Upper lobe of left lung (tissue), 6 donors: ENCODE results near the gene ZNF503. TPM values are rescaled to one million over a fixed set of nuclear protein-coding genes. Genes with fewer than 3 reads are reported as not detected.

Experiments
- ATAC-seq, 2 donors: fragments of 200-7000 bp; cut with Tn5 transposase; one replicate each; pipeline ENCODE4 v1.9.1; 2022; ENCODE audit warnings: mild to moderate bottlenecking in 2 of 2, moderate library complexity in 2 of 2; ENCODE audit not compliant: low FRiP score in 2 of 2
- DNase-seq, 2 donors: peaks; one replicate each; pipeline ENCODE4 v3.0.0-alpha.2; 2019 to 2020
- H3K27ac ChIP-seq, 4 donors: fragments of 200-600 bp; sonication (generic); one replicate each; pipeline ENCODE4 v1.5.1; 2016 to 2019
- H3K27me3 ChIP-seq, 4 donors: fragments of 200-600 bp; sonication (generic); one replicate each; pipeline ENCODE4 v1.5.1; 2017 to 2019
- H3K36me3 ChIP-seq, 4 donors: fragments of 200-600 bp; sonication (generic); one replicate each; pipeline ENCODE4 v1.5.1; 2016 to 2019
- H3K4me1 ChIP-seq, 4 donors: fragments of 200-600 bp; sonication (generic); one replicate each; pipeline ENCODE4 v1.5.1; 2018 to 2019
- H3K4me3 ChIP-seq, 4 donors: fragments of 200-600 bp; sonication (generic); one replicate each; pipeline ENCODE4 v1.5.1; 2017 to 2019; ENCODE audit warnings: mild to moderate bottlenecking in 2 of 4, moderate library complexity in 1 of 4
- H3K9me3 ChIP-seq, 4 donors: fragments of 200-600 bp; sonication (generic); one replicate each; pipeline ENCODE4 v1.5.1; 2018 to 2019
- EP300 ChIP-seq, 4 donors: sonication (generic); formaldehyde crosslinking; IDR thresholded peaks; one replicate each; pipeline ENCODE4 v1.5.1; 2017; ENCODE audit warnings: antibody characterized with exemption in 4 of 4, control low read depth in 2 of 4
- POLR2A ChIP-seq, 4 donors: fragments of 450-650 bp; IDR thresholded peaks; one replicate each; pipeline ENCODE4 v1.5.1; 2016 to 2017; ENCODE audit warnings: antibody characterized with exemption in 4 of 4, mild to moderate bottlenecking in 2 of 4
- POLR2AphosphoS5 ChIP-seq, 2 donors: sonication (generic); formaldehyde crosslinking; IDR thresholded peaks; one replicate each; pipeline ENCODE4 v1.5.1; 2017; ENCODE audit warnings: antibody characterized with exemption in 2 of 2
- WGBS, 2 donors: methylation state at CpG; one replicate each; pipeline ENCODE4 v1.1.5; 2017 to 2018; 5-methylcytosine and 5-hydroxymethylcytosine counted together
- total RNA-seq, 6 donors: library from RNA; depleted of rRNA in 4 of 6; stranded (reverse); fragments of >200 nt in 4 of 6; gene quantifications; one replicate each; pipeline versions ENCODE4 v1.1.0 to v1.2.1, GENCODE V29; 2016 to 2021
- TF ChIP-seq, protein P1 (sequence below), 6 experiments: fragments of 450-650 bp in 4 of 6; fragments of 200-600 bp in 2 of 6; sonication (generic) in 2 of 6; IDR thresholded peaks; one replicate each; pipeline ENCODE4 v1.5.1; 2016 to 2019; ENCODE audit warnings: antibody characterized with exemption in 6 of 6
- donor health status: DM: no; HTN: no; CAD: no; lungs with moderate emphysema.
- donor health status: DM: no; HTN: yes; CAD: no; lungs with severe emphysema.

The ZNF503 gene
- total RNA-seq, 6 donors from 2014 or later = 15.0 to 44.6 (median 23.5) TPM

DNA sequence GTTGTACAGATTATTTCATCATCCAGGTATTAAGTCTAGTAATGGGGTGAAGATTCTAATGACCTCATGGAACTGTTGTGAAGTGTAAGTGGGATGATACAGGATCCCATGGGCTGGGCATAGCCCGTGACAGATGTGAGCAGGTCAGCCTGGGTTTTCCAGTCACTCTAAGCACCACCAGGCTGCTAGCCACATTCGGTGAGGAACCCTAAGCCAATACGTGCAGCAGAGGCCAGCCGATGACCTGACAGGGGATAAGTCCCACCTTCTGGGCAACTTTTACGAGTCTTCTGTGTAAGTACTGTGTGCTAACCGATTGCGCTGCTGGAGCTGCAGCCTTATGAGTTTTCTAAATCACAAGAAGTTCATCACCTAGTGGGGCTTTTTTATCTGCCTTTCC, 7.3 kb downstream of the ZNF503 start:
- no peak for DNase-seq
- peaks cover 5 to 31% (median 16%) of the 10 kb centered on the region in 4 donors for H3K4me1 ChIP-seq
- H3K27ac ChIP-seq = no peak overlapping the region
- peaks cover 0 to 9% (median 5%) of the 10 kb centered on the region in 4 donors for H3K36me3 ChIP-seq
- WGBS, 2 donors = 91 to 97% methylated on average over 4 to 7 of the region's 7 CpGs
- peaks cover 0 to 6% (median 3%) of the 10 kb centered on the region in 4 donors for H3K27me3 ChIP-seq
- no peak overlapping the region for H3K4me3 ChIP-seq
- ATAC-seq = no peak
- H3K9me3 ChIP-seq = no peaks in the 10 kb centered on the region
- TF ChIP-seq, protein P1, sequence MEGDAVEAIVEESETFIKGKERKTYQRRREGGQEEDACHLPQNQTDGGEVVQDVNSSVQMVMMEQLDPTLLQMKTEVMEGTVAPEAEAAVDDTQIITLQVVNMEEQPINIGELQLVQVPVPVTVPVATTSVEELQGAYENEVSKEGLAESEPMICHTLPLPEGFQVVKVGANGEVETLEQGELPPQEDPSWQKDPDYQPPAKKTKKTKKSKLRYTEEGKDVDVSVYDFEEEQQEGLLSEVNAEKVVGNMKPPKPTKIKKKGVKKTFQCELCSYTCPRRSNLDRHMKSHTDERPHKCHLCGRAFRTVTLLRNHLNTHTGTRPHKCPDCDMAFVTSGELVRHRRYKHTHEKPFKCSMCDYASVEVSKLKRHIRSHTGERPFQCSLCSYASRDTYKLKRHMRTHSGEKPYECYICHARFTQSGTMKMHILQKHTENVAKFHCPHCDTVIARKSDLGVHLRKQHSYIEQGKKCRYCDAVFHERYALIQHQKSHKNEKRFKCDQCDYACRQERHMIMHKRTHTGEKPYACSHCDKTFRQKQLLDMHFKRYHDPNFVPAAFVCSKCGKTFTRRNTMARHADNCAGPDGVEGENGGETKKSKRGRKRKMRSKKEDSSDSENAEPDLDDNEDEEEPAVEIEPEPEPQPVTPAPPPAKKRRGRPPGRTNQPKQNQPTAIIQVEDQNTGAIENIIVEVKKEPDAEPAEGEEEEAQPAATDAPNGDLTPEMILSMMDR (IDR thresholded peaks at IDR 0.05) = no peak
- TF ChIP-seq EP300 (IDR thresholded peaks at IDR 0.05) = no peak
- TF ChIP-seq POLR2AphosphoS5 (IDR thresholded peaks at IDR 0.05) = no peak
- no peak for TF ChIP-seq POLR2A (IDR thresholded peaks at IDR 0.05)

DNA sequence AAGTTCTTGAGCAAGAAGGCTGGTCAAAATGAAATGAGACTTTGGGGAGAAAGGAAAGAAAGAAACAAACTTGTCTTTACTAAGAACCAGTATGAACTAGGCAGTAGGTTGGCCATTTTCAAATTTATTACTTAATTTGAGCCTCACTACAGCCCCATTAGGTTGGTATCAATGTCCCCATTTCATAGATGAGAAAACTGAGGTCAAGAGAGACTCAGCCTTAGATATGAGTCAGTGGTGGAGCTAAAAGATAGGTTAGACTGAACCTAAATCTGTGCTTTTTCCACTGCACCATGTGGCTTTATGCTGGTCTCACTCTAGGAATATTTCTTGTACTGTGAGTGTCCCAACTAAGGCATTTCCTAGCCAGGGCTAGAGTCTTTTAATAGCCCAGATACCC, 8.8 kb downstream of the ZNF503 start:
- H3K27me3 ChIP-seq = peaks cover 0 to 6% (median 3%) of the 10 kb centered on the region in 4 donors
- H3K36me3 ChIP-seq = no peaks in the 10 kb centered on the region
- no peak overlapping the region for H3K27ac ChIP-seq
- no peaks in the 10 kb centered on the region for H3K9me3 ChIP-seq
- peaks cover 5 to 31% (median 16%) of the 10 kb centered on the region in 4 donors for H3K4me1 ChIP-seq
- TF ChIP-seq POLR2AphosphoS5 (IDR thresholded peaks at IDR 0.05) (no peak), POLR2A (IDR thresholded peaks at IDR 0.05) (no peak), EP300 (IDR thresholded peaks at IDR 0.05) (no peak)
- TF ChIP-seq, protein P1 (IDR thresholded peaks at IDR 0.05) = no peak
- ATAC-seq (no peak), DNase-seq (no peak)
- H3K4me3 ChIP-seq = no peak overlapping the region

DNA sequence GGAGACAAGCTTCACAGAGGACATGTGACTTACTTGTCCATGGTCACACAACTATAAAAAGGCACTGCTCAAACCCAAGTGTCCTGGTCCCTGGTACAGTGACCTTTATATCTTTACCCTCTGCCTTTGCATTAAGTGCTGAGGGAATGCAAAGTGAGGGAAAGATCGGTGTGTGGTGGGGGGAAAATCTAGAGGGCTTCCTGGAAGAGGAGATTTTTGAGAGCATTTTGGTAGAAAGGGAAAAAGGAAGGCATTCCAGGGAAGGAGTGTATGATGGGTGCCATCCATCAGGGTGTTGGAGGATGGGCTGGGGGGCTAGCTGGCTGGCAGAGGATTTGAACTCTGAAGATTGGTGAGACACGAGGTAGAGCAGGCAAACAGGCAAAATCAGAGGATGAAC, 9.3 kb downstream of the ZNF503 start:
- WGBS, 2 donors = 92 to 93% methylated on average over 2 of the region's 2 CpGs
- no peaks in the 10 kb centered on the region for H3K9me3 ChIP-seq
- no peak for DNase-seq
- no peaks in the 10 kb centered on the region for H3K36me3 ChIP-seq
- H3K27ac ChIP-seq = no peak overlapping the region
- ATAC-seq = no peak
- H3K4me1 ChIP-seq = peaks cover 5 to 31% (median 16%) of the 10 kb centered on the region in 4 donors
- no peak overlapping the region for H3K4me3 ChIP-seq
- TF ChIP-seq POLR2A (IDR thresholded peaks at IDR 0.05) = no peak
- TF ChIP-seq EP300 (IDR thresholded peaks at IDR 0.05) = no peak
- TF ChIP-seq POLR2AphosphoS5 (IDR thresholded peaks at IDR 0.05) = no peak
- TF ChIP-seq, protein P1 (IDR thresholded peaks at IDR 0.05) = no peak
- peaks cover 0 to 6% (median 3%) of the 10 kb centered on the region in 4 donors for H3K27me3 ChIP-seq

DNA sequence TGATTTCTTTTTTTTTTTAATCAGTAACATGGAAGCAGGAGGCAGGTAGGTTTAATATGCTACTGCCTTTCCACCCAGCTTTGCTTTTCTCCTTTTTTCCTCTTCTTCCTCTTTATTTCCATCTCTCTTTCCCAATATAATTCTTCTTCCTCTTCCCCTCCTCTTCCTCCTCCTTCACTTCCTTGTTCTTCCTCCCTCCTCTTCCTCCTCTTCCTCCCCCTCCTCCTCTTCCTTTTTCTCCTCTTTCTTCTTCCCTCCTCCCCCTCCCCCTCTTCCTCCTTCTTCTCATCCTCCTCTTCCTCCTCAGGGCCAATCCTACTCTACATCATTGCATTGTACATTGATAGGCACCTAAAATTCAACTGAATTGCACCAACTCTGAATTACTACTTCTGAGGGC, 11.4 kb downstream of the ZNF503 start:
- Histone ChIP-seq H3K27ac (no peak overlapping the region), H3K27me3 (no peaks in the 10 kb centered on the region), H3K36me3 (no peaks in the 10 kb centered on the region), H3K4me3 (no peak overlapping the region), H3K9me3 (peaks cover 0 to 6% (median 3%) of the 10 kb centered on the region in 4 donors), H3K4me1 (peaks cover 4 to 10% (median 6%) of the 10 kb centered on the region in 4 donors)
- ATAC-seq (no peak), DNase-seq (no peak)
- TF ChIP-seq, protein P1 (IDR thresholded peaks at IDR 0.05) = no peak
- TF ChIP-seq EP300 (IDR thresholded peaks at IDR 0.05) (no peak), POLR2A (IDR thresholded peaks at IDR 0.05) (no peak), POLR2AphosphoS5 (IDR thresholded peaks at IDR 0.05) (no peak)

DNA sequence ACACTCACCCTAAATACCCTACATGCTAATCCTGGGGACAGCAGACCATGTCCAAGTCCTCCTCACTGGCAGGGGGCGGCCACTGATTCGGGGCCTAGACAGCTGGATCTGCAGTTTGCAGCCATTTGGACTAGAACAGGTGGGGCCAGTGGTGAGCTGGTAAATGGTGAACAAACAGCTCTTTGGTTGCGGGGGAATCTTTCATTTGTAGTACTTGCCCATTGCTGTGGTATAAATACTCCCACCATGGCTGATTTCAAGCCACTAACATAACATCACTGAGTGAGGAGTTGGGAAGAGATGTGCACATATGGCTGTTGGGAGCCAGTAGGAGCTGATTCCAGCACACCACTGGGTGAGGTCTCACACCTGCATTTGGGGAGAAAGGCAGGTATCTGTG, 13.5 kb downstream of the ZNF503 start:
- Histone ChIP-seq H3K9me3 (peaks cover 0 to 6% (median 3%) of the 10 kb centered on the region in 4 donors), H3K27ac (no peak overlapping the region), H3K4me3 (no peak overlapping the region), H3K27me3 (no peaks in the 10 kb centered on the region), H3K36me3 (no peaks in the 10 kb centered on the region), H3K4me1 (no peaks in the 10 kb centered on the region)
- TF ChIP-seq POLR2AphosphoS5 (IDR thresholded peaks at IDR 0.05) (no peak), EP300 (IDR thresholded peaks at IDR 0.05) (no peak), POLR2A (IDR thresholded peaks at IDR 0.05) (no peak)
- TF ChIP-seq, protein P1 (IDR thresholded peaks at IDR 0.05) = no peak
- DNase-seq (no peak), ATAC-seq (no peak)
- 87 to 100% methylated on average over 3 of the region's 3 CpGs for WGBS, 2 donors
